Liver (tissue), 9 donors: ENCODE data around the gene PGAP1. TPM values are rescaled to one million over a fixed set of nuclear protein-coding genes. Genes with fewer than 3 reads are reported as not detected.
"Not testable (repeated sequence)": the region's sequence is repeated elsewhere in the genome, so short reads cannot be mapped to it uniquely, and the experiment has no call there.

ENCODE experiments used
- DNase-seq: peaks from one replicate; pipeline ENCODE4 v3.0.0-alpha.2; 2017; ENCODE audit warnings: low spot score
- H3K27ac ChIP-seq, 2 donors: one replicate each; pipeline ENCODE4 v1.7.0; 2013; ENCODE audit warnings: inconsistent platforms in 2 of 2, low read length in 2 of 2, control low read depth in 1 of 2, low read depth in 1 of 2, mild to moderate bottlenecking in 1 of 2
- H3K27me3 ChIP-seq, 4 donors: one replicate each; pipeline versions ENCODE4 v1.6.1 to v1.7.0; 2013; ENCODE audit warnings: low read length in 3 of 4, inconsistent platforms in 1 of 4, mild to moderate bottlenecking in 1 of 4, moderate library complexity in 1 of 4; ENCODE audit not compliant: control insufficient read depth in 4 of 4, insufficient read depth in 4 of 4
- H3K36me3 ChIP-seq, 4 donors: one replicate each; pipeline versions ENCODE4 v1.6.1 to v1.7.0; 2013; ENCODE audit warnings: low read length in 3 of 4, mild to moderate bottlenecking in 3 of 4, low read depth in 1 of 4, moderate library complexity in 1 of 4; ENCODE audit not compliant: control insufficient read depth in 4 of 4, insufficient read depth in 3 of 4
- H3K4me1 ChIP-seq, 4 donors: one replicate each; pipeline versions ENCODE4 v1.6.1 to v1.7.0; 2013; ENCODE audit warnings: low read length in 3 of 4, mild to moderate bottlenecking in 3 of 4, moderate library complexity in 1 of 4; ENCODE audit not compliant: control insufficient read depth in 4 of 4, insufficient read depth in 4 of 4
- H3K4me3 ChIP-seq, 3 donors: one replicate each; pipeline versions ENCODE4 v1.6.1 to v1.7.0; 2013; ENCODE audit warnings: low read length in 3 of 3, control low read depth in 1 of 3, low read depth in 1 of 3, mild to moderate bottlenecking in 1 of 3
- H3K9ac ChIP-seq, 2 donors: one replicate each; pipeline ENCODE4 v1.7.0; 2013; ENCODE audit warnings: low read length in 2 of 2, mild to moderate bottlenecking in 2 of 2, moderate library complexity in 2 of 2, control low read depth in 1 of 2, low read depth in 1 of 2
- H3K9me3 ChIP-seq, 4 donors: one replicate each; pipeline versions ENCODE4 v1.6.1 to v1.7.0; 2013; ENCODE audit warnings: low read length in 3 of 4; ENCODE audit not compliant: control insufficient read depth in 4 of 4
- EGR1 ChIP-seq, 2 donors: IDR thresholded peaks; 2 replicates each; pipeline ENCODE4 v1.6.1; 2016 to 2018; ENCODE audit warnings: antibody characterized with exemption in 2 of 2, low read depth in 2 of 2
- FOXA1 ChIP-seq: IDR thresholded peaks from 2 replicates; pipeline ENCODE4 v1.6.1; 2016; ENCODE audit warnings: antibody characterized with exemption
- FOXA2 ChIP-seq: IDR thresholded peaks from 2 replicates; pipeline ENCODE4 v1.6.1; 2016; ENCODE audit warnings: antibody characterized with exemption
- GABPA ChIP-seq, 2 donors: IDR thresholded peaks in 1 of 2; conservative IDR thresholded peaks in 1 of 2; 2 replicates each; pipeline ENCODE4 v1.6.1; 2016; ENCODE audit warnings: antibody characterized with exemption in 2 of 2, mild to moderate bottlenecking in 1 of 2, moderate library complexity in 1 of 2
- HNF4G ChIP-seq: IDR thresholded peaks from 2 replicates; pipeline ENCODE4 v1.6.1; 2016; ENCODE audit warnings: antibody characterized with exemption
- JUND ChIP-seq, 2 donors: IDR thresholded peaks; 2 replicates each; pipeline ENCODE4 v1.6.1; 2016; ENCODE audit warnings: antibody characterized with exemption in 2 of 2
- NR2F2 ChIP-seq: IDR thresholded peaks from 2 replicates; pipeline ENCODE4 v1.6.1; 2016; ENCODE audit warnings: antibody characterized with exemption
- RXRA ChIP-seq, 2 donors: IDR thresholded peaks; 2 replicates each; pipeline ENCODE4 v1.6.1; 2017 to 2018; ENCODE audit warnings: antibody characterized with exemption in 2 of 2, mild to moderate bottlenecking in 1 of 2
- TAF1 ChIP-seq: conservative IDR thresholded peaks from 2 replicates; pipeline ENCODE4 v1.6.1; 2016; ENCODE audit warnings: antibody characterized with exemption, mild to moderate bottlenecking
- WGBS: extraction: QIAGEN DNeasy Blood & Tissue Kit; methylation state at CpG from one replicate; pipeline ENCODE4 v1.1.7; 2013; 5-methylcytosine and 5-hydroxymethylcytosine counted together
- polyA plus RNA-seq, 2 donors: library from polyadenylated mRNA; stranded (reverse) in 1 of 2; unstranded in 1 of 2; fragments of 200-250 nt in 1 of 2; fragments of >200 nt in 1 of 2; fragmentation: Nextera tagmentation in 1 of 2; extraction: Ambion mirVana in 1 of 2; gene quantifications; one replicate each; pipeline versions ENCODE4 v1.2.1 to v1.2.3, GENCODE V29; 2013 to 2015
- total RNA-seq, 2 donors: library from RNA; depleted of rRNA; stranded (reverse); fragments of >200 nt; gene quantifications; one replicate each; pipeline ENCODE4 v1.2.3, GENCODE V29; 2014
- TF ChIP-seq, protein P1 (sequence below): IDR thresholded peaks from 2 replicates; pipeline ENCODE4 v1.6.1; 2016; ENCODE audit warnings: antibody characterized with exemption
- TF ChIP-seq, protein P2 (sequence below): IDR thresholded peaks from 2 replicates; pipeline ENCODE4 v1.6.1; 2016; ENCODE audit warnings: antibody characterized with exemption
- TF ChIP-seq, protein P3 (sequence below): IDR thresholded peaks from 2 replicates; pipeline ENCODE4 v1.6.1; 2016; ENCODE audit warnings: antibody characterized with exemption
- TF ChIP-seq, protein P4 (sequence below): fragments of 150-350 bp; IDR thresholded peaks from 2 replicates; pipeline ENCODE4 v1.5.1; 2017; ENCODE audit warnings: improper control_type of control experiment, low read depth, low read length; ENCODE audit not compliant: missing input control
- TF ChIP-seq, protein P5 (sequence below): IDR thresholded peaks from 2 replicates; pipeline ENCODE4 v1.6.1; 2016; ENCODE audit warnings: antibody characterized with exemption, mild to moderate bottlenecking
- donor health status: healthy.
- donor health status: healthy.
- donor health status: healthy.
- donor health status: healthy.
- donor health status: healthy.

Gene PGAP1
- total and polyA plus RNA-seq, 4 donors = 0.54 to 5.8 (median 2.3) TPM

DNA sequence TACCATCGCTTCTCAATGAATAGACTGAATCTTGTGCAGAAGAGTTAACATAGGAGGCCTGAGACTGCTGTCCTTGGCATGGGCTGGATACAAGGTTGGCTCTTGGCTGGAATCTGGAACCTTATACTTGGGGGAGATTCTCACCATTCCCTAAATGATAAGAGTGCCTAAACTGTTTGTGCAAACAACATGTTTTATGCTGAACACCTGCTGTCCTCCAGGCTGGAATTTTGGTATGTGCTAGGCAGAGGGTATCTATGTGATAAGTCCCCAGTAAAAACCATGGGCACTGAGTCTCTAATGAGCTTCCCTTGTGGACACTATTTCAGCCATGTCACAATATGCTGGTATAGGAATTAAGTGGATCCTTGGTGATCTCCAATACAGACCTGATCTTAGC, 12.8 kb downstream of the PGAP1 start:
- Histone ChIP-seq H3K27ac (no peak overlapping the region), H3K4me1 (no peaks in the 10 kb centered on the region), H3K9me3 (no peaks in the 10 kb centered on the region), H3K27me3 (no peaks in the 10 kb centered on the region), H3K36me3 (peaks cover 0 to 5% (median 1%) of the 10 kb centered on the region in 4 donors), H3K9ac (no peak overlapping the region), H3K4me3 (no peak overlapping the region)
- DNase-seq = no peak
- WGBS = 100% methylated on average over 1 of the region's 1 CpG
- TF ChIP-seq, protein P1, sequence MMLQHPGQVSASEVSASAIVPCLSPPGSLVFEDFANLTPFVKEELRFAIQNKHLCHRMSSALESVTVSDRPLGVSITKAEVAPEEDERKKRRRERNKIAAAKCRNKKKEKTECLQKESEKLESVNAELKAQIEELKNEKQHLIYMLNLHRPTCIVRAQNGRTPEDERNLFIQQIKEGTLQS = no peak
- TF ChIP-seq FOXA1 = no peak
- TF ChIP-seq, protein P2, sequence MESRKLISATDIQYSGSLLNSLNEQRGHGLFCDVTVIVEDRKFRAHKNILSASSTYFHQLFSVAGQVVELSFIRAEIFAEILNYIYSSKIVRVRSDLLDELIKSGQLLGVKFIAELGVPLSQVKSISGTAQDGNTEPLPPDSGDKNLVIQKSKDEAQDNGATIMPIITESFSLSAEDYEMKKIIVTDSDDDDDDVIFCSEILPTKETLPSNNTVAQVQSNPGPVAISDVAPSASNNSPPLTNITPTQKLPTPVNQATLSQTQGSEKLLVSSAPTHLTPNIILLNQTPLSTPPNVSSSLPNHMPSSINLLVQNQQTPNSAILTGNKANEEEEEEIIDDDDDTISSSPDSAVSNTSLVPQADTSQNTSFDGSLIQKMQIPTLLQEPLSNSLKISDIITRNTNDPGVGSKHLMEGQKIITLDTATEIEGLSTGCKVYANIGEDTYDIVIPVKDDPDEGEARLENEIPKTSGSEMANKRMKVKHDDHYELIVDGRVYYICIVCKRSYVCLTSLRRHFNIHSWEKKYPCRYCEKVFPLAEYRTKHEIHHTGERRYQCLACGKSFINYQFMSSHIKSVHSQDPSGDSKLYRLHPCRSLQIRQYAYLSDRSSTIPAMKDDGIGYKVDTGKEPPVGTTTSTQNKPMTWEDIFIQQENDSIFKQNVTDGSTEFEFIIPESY = no peak
- TF ChIP-seq NR2F2 = no peak
- TF ChIP-seq JUND (IDR thresholded peaks at IDR 0.05) = no peak
- TF ChIP-seq GABPA (IDR thresholded peaks at IDR 0.05 in 1 of 2, conservative IDR thresholded peaks at IDR 0.05 in 1 of 2) = no peak
- TF ChIP-seq EGR1 (IDR thresholded peaks at IDR 0.05; ENCODE audit: low read depth in 2 of 2) = no peak

DNA sequence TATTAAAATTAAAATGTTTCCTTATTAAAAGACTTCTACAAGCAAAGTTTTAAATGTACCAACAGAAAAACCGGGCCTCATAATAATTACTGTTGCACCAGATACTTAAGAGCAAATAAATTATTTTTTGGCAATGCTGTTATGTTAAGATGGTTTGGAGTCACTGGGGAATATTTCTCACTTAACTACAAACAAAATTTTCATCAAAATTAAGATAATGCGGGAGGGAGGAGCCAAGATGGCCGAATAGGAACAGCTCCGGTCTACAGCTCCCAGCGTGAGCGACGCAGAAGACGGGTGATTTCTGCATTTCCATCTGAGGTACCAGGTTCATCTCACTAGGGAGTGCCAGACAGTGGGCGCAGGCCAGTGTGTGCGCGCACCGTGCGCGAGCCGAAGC, 21.1 kb downstream of the PGAP1 start:
- not testable (repeated sequence) for H3K27ac ChIP-seq, H3K36me3 ChIP-seq, H3K4me3 ChIP-seq, H3K4me1 ChIP-seq, DNase-seq, H3K9ac ChIP-seq, H3K9me3 ChIP-seq, H3K27me3 ChIP-seq
- 80% methylated on average over 8 of the region's 15 CpGs for WGBS

DNA sequence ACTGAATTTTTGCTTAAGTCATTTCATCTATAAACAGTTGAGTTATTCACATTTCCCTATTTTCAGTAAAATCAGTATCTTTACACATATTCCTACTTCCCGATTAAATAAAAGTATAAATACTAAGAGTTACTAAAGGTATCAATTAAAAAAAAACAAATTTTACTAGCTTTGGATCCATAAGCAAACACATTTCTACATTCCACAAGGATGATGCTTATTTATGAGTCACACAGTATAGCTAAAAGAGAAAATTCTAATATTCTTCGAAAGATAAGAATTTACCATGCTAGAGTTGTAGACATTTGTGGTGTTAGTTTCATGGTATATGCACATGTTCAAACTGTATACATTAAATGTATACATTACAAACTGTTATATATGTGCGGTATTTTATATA, 23.7 kb downstream of the PGAP1 start:
- no peaks in the 10 kb centered on the region for H3K9me3 ChIP-seq
- H3K27ac ChIP-seq = no peak overlapping the region
- H3K4me3 ChIP-seq = no peak overlapping the region
- H3K4me1 ChIP-seq = no peaks in the 10 kb centered on the region
- DNase-seq = no peak
- H3K9ac ChIP-seq = no peak overlapping the region
- no peaks in the 10 kb centered on the region for H3K36me3 ChIP-seq
- no peak for TF ChIP-seq RXRA (IDR thresholded peaks at IDR 0.05)
- TF ChIP-seq, protein P3, sequence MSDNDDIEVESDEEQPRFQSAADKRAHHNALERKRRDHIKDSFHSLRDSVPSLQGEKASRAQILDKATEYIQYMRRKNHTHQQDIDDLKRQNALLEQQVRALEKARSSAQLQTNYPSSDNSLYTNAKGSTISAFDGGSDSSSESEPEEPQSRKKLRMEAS = no peak
- TF ChIP-seq, protein P4, sequence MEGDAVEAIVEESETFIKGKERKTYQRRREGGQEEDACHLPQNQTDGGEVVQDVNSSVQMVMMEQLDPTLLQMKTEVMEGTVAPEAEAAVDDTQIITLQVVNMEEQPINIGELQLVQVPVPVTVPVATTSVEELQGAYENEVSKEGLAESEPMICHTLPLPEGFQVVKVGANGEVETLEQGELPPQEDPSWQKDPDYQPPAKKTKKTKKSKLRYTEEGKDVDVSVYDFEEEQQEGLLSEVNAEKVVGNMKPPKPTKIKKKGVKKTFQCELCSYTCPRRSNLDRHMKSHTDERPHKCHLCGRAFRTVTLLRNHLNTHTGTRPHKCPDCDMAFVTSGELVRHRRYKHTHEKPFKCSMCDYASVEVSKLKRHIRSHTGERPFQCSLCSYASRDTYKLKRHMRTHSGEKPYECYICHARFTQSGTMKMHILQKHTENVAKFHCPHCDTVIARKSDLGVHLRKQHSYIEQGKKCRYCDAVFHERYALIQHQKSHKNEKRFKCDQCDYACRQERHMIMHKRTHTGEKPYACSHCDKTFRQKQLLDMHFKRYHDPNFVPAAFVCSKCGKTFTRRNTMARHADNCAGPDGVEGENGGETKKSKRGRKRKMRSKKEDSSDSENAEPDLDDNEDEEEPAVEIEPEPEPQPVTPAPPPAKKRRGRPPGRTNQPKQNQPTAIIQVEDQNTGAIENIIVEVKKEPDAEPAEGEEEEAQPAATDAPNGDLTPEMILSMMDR = no peak
- no peak for TF ChIP-seq HNF4G
- TF ChIP-seq, protein P5, sequence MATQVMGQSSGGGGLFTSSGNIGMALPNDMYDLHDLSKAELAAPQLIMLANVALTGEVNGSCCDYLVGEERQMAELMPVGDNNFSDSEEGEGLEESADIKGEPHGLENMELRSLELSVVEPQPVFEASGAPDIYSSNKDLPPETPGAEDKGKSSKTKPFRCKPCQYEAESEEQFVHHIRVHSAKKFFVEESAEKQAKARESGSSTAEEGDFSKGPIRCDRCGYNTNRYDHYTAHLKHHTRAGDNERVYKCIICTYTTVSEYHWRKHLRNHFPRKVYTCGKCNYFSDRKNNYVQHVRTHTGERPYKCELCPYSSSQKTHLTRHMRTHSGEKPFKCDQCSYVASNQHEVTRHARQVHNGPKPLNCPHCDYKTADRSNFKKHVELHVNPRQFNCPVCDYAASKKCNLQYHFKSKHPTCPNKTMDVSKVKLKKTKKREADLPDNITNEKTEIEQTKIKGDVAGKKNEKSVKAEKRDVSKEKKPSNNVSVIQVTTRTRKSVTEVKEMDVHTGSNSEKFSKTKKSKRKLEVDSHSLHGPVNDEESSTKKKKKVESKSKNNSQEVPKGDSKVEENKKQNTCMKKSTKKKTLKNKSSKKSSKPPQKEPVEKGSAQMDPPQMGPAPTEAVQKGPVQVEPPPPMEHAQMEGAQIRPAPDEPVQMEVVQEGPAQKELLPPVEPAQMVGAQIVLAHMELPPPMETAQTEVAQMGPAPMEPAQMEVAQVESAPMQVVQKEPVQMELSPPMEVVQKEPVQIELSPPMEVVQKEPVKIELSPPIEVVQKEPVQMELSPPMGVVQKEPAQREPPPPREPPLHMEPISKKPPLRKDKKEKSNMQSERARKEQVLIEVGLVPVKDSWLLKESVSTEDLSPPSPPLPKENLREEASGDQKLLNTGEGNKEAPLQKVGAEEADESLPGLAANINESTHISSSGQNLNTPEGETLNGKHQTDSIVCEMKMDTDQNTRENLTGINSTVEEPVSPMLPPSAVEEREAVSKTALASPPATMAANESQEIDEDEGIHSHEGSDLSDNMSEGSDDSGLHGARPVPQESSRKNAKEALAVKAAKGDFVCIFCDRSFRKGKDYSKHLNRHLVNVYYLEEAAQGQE = no peak
- no peak for TF ChIP-seq JUND (IDR thresholded peaks at IDR 0.05)
- TF ChIP-seq TAF1 = no peak
- no peak for TF ChIP-seq FOXA2
- H3K27me3 ChIP-seq = no peaks in the 10 kb centered on the region
- 97% methylated on average over 3 of the region's 3 CpGs for WGBS
